ENCODE data around the gene VIPR2.

DNA sequence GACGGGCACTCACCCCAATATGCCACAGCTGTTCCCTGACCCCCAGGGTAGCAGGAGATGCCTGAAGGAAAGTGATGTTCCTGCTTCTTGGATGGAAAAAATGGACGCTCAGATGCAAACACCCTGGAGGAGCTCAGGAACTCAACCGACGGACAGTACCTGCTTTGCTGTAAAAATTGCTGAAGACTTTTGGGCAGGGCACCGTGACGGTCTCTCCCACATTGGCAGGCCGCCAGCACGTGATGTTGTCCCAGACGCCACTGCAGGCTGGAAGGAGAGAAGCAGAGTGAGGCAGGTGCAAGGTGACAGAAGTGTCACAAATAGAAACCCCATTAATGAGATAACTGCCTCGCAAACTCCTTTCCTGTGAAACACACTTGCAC lies 35.0 kb downstream of the VIPR2 start:
- TF ChIP-seq POLR2A (IDR thresholded peaks at IDR 0.05; ENCODE audit: low read depth) (no peak), POLR2AphosphoS5 (IDR thresholded peaks at IDR 0.05) (no peak)
- TF ChIP-seq, protein P1, sequence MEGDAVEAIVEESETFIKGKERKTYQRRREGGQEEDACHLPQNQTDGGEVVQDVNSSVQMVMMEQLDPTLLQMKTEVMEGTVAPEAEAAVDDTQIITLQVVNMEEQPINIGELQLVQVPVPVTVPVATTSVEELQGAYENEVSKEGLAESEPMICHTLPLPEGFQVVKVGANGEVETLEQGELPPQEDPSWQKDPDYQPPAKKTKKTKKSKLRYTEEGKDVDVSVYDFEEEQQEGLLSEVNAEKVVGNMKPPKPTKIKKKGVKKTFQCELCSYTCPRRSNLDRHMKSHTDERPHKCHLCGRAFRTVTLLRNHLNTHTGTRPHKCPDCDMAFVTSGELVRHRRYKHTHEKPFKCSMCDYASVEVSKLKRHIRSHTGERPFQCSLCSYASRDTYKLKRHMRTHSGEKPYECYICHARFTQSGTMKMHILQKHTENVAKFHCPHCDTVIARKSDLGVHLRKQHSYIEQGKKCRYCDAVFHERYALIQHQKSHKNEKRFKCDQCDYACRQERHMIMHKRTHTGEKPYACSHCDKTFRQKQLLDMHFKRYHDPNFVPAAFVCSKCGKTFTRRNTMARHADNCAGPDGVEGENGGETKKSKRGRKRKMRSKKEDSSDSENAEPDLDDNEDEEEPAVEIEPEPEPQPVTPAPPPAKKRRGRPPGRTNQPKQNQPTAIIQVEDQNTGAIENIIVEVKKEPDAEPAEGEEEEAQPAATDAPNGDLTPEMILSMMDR (IDR thresholded peaks at IDR 0.05): no peak
